Progenitor cell of endocrine pancreas (in vitro differentiated cells): ENCODE data around the gene SIPA1L3. TPM values are rescaled to one million over a fixed set of nuclear protein-coding genes. Genes with fewer than 3 reads are reported as not detected.
"Not testable (repeated sequence)": the region's sequence is repeated elsewhere in the genome, so short reads cannot be mapped to it uniquely, and the experiment has no call there.

Source experiments
- DNase-seq: peaks from one replicate; pipeline ENCODE4 v3.0.0; 2021; ENCODE audit warnings: low spot score; ENCODE audit not compliant: unreplicated experiment
- H3K27ac Mint-ChIP-seq: 2 replicates; pipeline ENCODE4 v1.8.0; 2021; ENCODE audit warnings: mild to moderate bottlenecking, moderate library complexity, mixed read lengths
- H3K27me3 Mint-ChIP-seq: 2 replicates; pipeline ENCODE4 v1.8.0; 2021; ENCODE audit warnings: mixed read lengths
- H3K36me3 Mint-ChIP-seq: 2 replicates; pipeline ENCODE4 v1.8.0; 2022; ENCODE audit warnings: mixed read lengths; ENCODE audit not compliant: insufficient read depth
- H3K4me1 Mint-ChIP-seq: 2 replicates; pipeline ENCODE4 v1.8.0; 2021; ENCODE audit warnings: low read depth, mixed read lengths
- H3K4me3 Mint-ChIP-seq: 2 replicates; pipeline ENCODE4 v1.8.0; 2021; ENCODE audit warnings: low read depth, mild to moderate bottlenecking, moderate library complexity, mixed read lengths
- H3K9me3 Mint-ChIP-seq: 2 replicates; pipeline ENCODE4 v1.8.0; 2021; ENCODE audit warnings: low read depth, mixed read lengths
- CTCF ChIP-seq: fragments of 200-600 bp; sonication (generic); IDR thresholded peaks from one replicate; pipeline ENCODE4 v1.5.0; 2021; ENCODE audit warnings: antibody characterized with exemption, mild to moderate bottlenecking; ENCODE audit not compliant: unreplicated experiment
- long read RNA-seq: library from polyadenylated mRNA; unstranded; transcript quantifications from one replicate; pipeline ENCODE4 v2.0.0, GENCODE V29; 2020
- total RNA-seq: library from RNA; stranded (reverse); gene quantifications from 2 replicates; pipeline ENCODE4 v1.2.1, GENCODE V29; 2021

SIPA1L3 gene
- total RNA-seq, result 126 and 132 TPM in 2 replicates
- long read RNA-seq, partial matches to known transcripts, result 2 of 13 reads
- long read RNA-seq, other reads (novel, unspliced or antisense), result 10 of 13 reads

- peak within 1 kb of the TSS; percentile 89 for H3K4me3 Mint-ChIP-seq
- H3K27me3 Mint-ChIP-seq, result no peaks in the 10 kb centered on the region
- H3K36me3 Mint-ChIP-seq, result peaks cover 2% of the 10 kb centered on the region
- DNase-seq, result peak; percentile 94
- no peaks in the 10 kb centered on the region for H3K9me3 Mint-ChIP-seq
- H3K27ac Mint-ChIP-seq, result peak within 1 kb of the TSS; percentile 99
- H3K4me1 Mint-ChIP-seq, result peaks cover 44% of the 10 kb centered on the region
- TF ChIP-seq CTCF, result peak; percentile 12
Observed at GRCh38 chr19:37906869-37907734, at the start of gene SIPA1L3. SIPA1L3 (plus strand) TSS chr19:37907208; CDS start chr19:38081566, 174,358 bp downstream.

- Mint-ChIP-seq H3K36me3 (no peaks in the 10 kb centered on the region), H3K27me3 (no peaks in the 10 kb centered on the region), H3K27ac (no peak overlapping the region), H3K9me3 (peaks cover under 1% of the 10 kb centered on the region), H3K4me3 (no peak overlapping the region), H3K4me1 (peaks cover 7% of the 10 kb centered on the region)
- no peak for TF ChIP-seq CTCF
- DNase-seq, result no peak
Observed at GRCh38 chr19:37864501-37864900, 42.5 kb upstream of the SIPA1L3 start.

- H3K36me3 Mint-ChIP-seq, H3K4me1 Mint-ChIP-seq, H3K27ac Mint-ChIP-seq, H3K9me3 Mint-ChIP-seq, DNase-seq, H3K4me3 Mint-ChIP-seq, H3K27me3 Mint-ChIP-seq: not testable (repeated sequence)
Observed at GRCh38 chr19:37865930-37866329, 41.1 kb upstream of the SIPA1L3 start.

- H3K4me1 Mint-ChIP-seq, result peaks cover 7% of the 10 kb centered on the region
- TF ChIP-seq CTCF, result no peak
- H3K27me3 Mint-ChIP-seq, result no peaks in the 10 kb centered on the region
- H3K36me3 Mint-ChIP-seq, result no peaks in the 10 kb centered on the region
- no peak for DNase-seq
- no peak overlapping the region for H3K4me3 Mint-ChIP-seq
- H3K9me3 Mint-ChIP-seq, result peaks cover 8% of the 10 kb centered on the region
- H3K27ac Mint-ChIP-seq, result peak overlapping the region; percentile 25
Observed at GRCh38 chr19:37867831-37868230, 39.2 kb upstream of the SIPA1L3 start.

GRCh38 chr19:37869766-37870340, 37.2 kb upstream of the SIPA1L3 start:
- Mint-ChIP-seq H3K9me3 (peaks cover 8% of the 10 kb centered on the region), H3K4me1 (peaks cover 9% of the 10 kb centered on the region), H3K27me3 (no peaks in the 10 kb centered on the region), H3K4me3 (no peak overlapping the region), H3K36me3 (no peaks in the 10 kb centered on the region), H3K27ac (peak overlapping the region; percentile 56)
- DNase-seq, result no peak
- TF ChIP-seq CTCF, result no peak
